GM18502 (cell line): ENCODE data around the gene PXDC1.
"Not testable (repeated sequence)": the region's sequence is repeated elsewhere in the genome, so short reads cannot be mapped to it uniquely, and the experiment has no call there.

ENCODE experiments used
- ATAC-seq: cut with Tn5 transposase; IDR thresholded peaks from one replicate; pipeline ENCODE4 v1.9.1; 2021; ENCODE audit warnings: mild to moderate bottlenecking; ENCODE audit not compliant: unreplicated experiment, poor library complexity

PXDC1 gene

DNA sequence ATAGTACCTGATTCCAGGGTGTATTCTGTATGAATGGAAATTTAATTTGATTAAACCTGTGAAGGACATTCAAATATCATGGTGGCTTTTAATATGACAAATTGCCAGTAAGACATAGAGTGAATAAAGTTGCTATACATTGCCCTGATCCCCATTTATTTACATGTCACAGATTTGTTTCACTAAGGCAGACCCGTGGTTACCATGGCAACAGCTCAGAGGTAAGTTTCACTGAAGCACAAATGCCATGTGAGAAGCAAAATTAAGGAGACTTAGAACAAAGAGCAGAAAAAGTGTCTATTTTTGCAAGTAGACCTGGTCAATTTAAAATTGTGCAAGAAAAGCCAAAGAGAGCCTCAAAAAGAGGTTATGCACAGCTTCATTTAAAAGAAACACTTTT lies 63.7 kb downstream of the PXDC1 start:
- ATAC-seq, result no peak

DNA sequence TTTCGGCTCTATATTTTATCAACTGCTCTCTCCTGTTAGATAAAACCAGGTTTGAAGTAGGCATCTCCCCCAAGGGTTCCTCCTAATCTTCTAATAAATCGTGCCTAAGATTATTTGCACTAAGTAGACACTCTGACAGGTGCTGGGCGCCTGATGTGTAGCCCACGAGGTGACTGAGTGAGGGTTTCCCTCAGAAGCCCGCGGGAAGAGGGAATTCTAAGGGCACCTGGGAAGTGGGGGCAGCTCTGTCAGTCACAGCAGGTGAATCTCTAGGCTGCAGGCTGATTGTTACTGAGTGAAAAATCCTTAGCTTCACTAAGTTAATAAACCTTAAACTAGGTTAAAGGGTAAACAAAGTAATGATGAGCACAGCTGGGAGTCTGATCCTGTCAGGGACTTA lies 68.2 kb downstream of the PXDC1 start:
- ATAC-seq, result no peak

DNA sequence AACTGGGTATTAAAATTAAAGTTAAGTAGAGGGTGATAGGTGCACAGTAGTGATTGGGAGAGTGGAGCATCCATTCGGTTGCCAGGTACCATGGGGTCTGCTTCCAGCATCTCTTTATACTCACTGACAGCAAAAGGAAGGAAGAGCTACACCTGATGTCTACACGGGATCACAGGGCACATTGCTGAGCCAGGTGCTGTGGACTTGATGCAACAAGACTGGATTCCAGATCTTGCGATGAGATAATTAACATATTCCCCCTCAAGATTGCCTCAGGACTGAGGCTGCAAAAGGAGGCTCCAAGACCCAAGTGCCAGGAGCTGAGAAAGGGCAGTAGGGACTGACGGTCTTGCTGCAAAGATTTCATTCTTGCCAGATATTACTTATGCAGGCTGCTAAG lies 72.6 kb downstream of the PXDC1 start:
- ATAC-seq, result no peak

DNA sequence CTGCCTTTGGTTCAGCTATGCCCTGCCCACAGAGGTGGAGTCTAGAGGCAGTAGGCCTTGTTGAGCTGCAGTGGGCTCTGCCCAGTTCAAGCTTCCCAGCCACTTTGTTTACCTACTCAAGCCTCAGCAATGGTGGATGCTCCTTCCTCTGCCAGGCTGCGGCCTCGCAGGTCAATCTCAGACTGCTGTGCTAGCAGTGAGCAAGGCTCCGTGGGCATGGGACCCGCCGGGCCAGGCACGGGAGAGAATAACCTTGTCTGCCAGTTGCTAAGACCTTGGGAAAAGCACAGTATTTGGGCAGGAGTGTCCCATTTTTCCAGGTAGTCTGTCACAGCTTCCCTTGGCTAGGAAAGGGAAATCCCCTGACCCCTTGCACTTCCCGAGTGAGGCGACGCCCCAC lies 73.8 kb downstream of the PXDC1 start:
- ATAC-seq, result not testable (repeated sequence)

DNA sequence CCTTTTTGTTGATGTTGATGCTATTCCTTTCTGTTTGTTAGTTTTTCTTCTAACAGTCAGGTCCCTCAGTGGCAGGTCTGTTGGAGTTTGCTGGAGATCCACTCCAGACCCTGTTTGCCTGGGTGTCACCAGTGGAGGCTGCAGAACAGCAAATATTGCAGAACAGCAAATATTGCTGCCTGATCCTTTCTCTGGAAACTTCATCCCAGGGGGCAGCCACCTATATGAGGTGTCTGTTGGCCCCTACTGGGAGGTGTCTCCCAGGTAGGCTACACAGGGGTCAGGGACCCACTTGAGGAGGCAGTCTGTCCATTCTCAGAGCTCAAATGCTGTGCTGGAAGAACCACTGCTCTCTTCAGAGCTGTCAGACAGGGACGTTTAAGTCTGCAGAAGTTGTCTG lies 74.2 kb downstream of the PXDC1 start:
- not testable (repeated sequence) for ATAC-seq
